Endothelial cell of umbilical vein (primary cell): ENCODE results near the gene ZNF668.

Source experiments
- EZH2 ChIP-seq: IDR thresholded peaks from 2 replicates; pipeline ENCODE4 v1.6.1; 2012; ENCODE audit warnings: borderline replicate concordance, low read depth, mild to moderate bottlenecking, moderate library complexity, low read length, inconsistent platforms; ENCODE audit not compliant: severe bottlenecking
- POLR2A ChIP-seq: IDR thresholded peaks from 2 replicates; pipeline ENCODE4 v1.6.1; 2012; ENCODE audit warnings: low read depth, mild to moderate bottlenecking, control low read depth, low read length
- POLR2AphosphoS5 ChIP-seq: IDR thresholded peaks from 2 replicates; pipeline ENCODE4 v1.6.1; 2012; ENCODE audit warnings: low read depth, mild to moderate bottlenecking, control low read depth, low read length, moderate library complexity; ENCODE audit not compliant: insufficient read depth
- TF ChIP-seq, protein P1 (sequence below), 2 donors: IDR thresholded peaks; 1 replicate in 1 of 2; 2 replicates in 1 of 2; pipeline ENCODE4 v1.5.1; 2011; ENCODE audit warnings: low read length in 2 of 2, mild to moderate bottlenecking in 2 of 2, moderate library complexity in 2 of 2, control low read depth in 1 of 2, inconsistent platforms in 1 of 2, low read depth in 1 of 2; ENCODE audit not compliant: insufficient read depth in 1 of 2; ENCODE audit errors: extremely low read depth in 1 of 2
- TF ChIP-seq, protein P2 (sequence below): IDR thresholded peaks from 2 replicates; pipeline ENCODE4 v1.6.1; 2011; ENCODE audit not compliant: insufficient read depth, insufficient read length

DNA sequence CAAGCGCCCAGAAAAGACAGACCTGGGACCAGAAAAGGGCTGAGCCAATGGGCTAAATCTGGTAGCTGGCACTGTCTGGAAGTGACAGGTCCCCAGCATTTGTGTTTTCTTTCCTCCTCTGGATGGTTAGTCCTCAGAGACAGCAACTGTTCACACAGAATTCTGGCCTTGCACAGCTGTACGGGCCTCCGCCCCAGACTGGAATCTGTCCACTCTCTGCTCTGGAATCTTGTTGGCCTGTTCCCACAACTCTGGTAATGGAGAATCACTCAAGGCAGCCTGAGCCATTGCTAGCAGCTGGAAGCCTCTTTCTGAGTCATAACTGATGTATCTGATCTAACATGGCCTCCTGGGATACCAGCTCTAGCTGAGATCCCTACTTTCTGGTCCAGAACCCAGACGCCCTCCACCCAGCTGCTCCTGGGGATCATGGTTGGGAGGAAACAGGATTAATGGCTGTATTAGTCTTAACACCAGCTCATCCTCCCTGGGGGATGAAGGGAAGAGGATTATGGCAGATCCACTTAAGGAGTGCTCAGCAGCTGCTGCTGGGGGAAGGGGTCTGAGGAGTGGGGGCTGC is 9.1 kb downstream of the ZNF668 start:
- TF ChIP-seq, protein P1, sequence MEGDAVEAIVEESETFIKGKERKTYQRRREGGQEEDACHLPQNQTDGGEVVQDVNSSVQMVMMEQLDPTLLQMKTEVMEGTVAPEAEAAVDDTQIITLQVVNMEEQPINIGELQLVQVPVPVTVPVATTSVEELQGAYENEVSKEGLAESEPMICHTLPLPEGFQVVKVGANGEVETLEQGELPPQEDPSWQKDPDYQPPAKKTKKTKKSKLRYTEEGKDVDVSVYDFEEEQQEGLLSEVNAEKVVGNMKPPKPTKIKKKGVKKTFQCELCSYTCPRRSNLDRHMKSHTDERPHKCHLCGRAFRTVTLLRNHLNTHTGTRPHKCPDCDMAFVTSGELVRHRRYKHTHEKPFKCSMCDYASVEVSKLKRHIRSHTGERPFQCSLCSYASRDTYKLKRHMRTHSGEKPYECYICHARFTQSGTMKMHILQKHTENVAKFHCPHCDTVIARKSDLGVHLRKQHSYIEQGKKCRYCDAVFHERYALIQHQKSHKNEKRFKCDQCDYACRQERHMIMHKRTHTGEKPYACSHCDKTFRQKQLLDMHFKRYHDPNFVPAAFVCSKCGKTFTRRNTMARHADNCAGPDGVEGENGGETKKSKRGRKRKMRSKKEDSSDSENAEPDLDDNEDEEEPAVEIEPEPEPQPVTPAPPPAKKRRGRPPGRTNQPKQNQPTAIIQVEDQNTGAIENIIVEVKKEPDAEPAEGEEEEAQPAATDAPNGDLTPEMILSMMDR (IDR thresholded peaks at IDR 0.05; ENCODE audit: extremely low read depth in 1 of 2, insufficient read depth in 1 of 2, low read depth in 1 of 2, low read length in 2 of 2), result no peak
- TF ChIP-seq EZH2 (no peak), POLR2AphosphoS5 (no peak), POLR2A (no peak)
- TF ChIP-seq, protein P2, sequence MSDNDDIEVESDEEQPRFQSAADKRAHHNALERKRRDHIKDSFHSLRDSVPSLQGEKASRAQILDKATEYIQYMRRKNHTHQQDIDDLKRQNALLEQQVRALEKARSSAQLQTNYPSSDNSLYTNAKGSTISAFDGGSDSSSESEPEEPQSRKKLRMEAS, result no peak
